Lower lobe of right lung (tissue), 2 donors: ENCODE results near the gene ABCD1. TPM values are rescaled to one million over a fixed set of nuclear protein-coding genes. Genes with fewer than 3 reads are reported as not detected.

ENCODE experiments used
- ATAC-seq, 2 donors: fragments of 200-7000 bp; cut with Tn5 transposase; one replicate each; pipeline ENCODE4 v1.9.1; 2020 to 2022; ENCODE audit warnings: mild to moderate bottlenecking in 2 of 2, moderate library complexity in 2 of 2
- DNase-seq: peaks from one replicate; pipeline ENCODE4 v3.0.0-alpha.2; 2020
- H3K27ac ChIP-seq: fragments of 200-600 bp; one replicate; pipeline ENCODE4 v1.8.0; 2022
- H3K27me3 ChIP-seq: fragments of 200-600 bp; one replicate; pipeline ENCODE4 v1.8.0; 2022; ENCODE audit warnings: low read depth
- H3K36me3 ChIP-seq: fragments of 200-600 bp; one replicate; pipeline ENCODE4 v1.8.0; 2022; ENCODE audit warnings: mild to moderate bottlenecking
- H3K4me1 ChIP-seq: fragments of 200-600 bp; one replicate; pipeline ENCODE4 v1.8.0; 2022
- H3K4me3 ChIP-seq: fragments of 200-600 bp; one replicate; pipeline ENCODE4 v1.8.0; 2022; ENCODE audit warnings: mild to moderate bottlenecking
- H3K9me3 ChIP-seq: fragments of 200-600 bp; one replicate; pipeline ENCODE4 v1.8.0; 2022
- CTCF ChIP-seq: fragments of 200-600 bp; IDR thresholded peaks from one replicate; pipeline ENCODE4 v1.8.0; 2022; ENCODE audit warnings: antibody characterized with exemption, mild to moderate bottlenecking
- intact Hi-C: fragments of 100-400 bp; cut with DNase I; formaldehyde crosslinking; loops from one replicate; pipeline ENCODE4 v1.11.0; 2022
- total RNA-seq: library from RNA; stranded (reverse); fragmentation: NEBNext Ultra II Directional; extraction: Animal tissue kit (Norgen Biotek cat#: 25700); gene quantifications from one replicate; pipeline ENCODE4 v1.2.1, GENCODE V29; 2021
- donor health status: DM: no; HTN: yes; CAD: no; lungs with severe emphysema.

ABCD1 gene
- total RNA-seq, 1 donor from 2014 or later, result 14.5 TPM

GRCh38 chrX:153719238-153719637 lies 5.4 kb upstream of the ABCD1 start:
- Histone ChIP-seq H3K27ac (no peak overlapping the region), H3K27me3 (no peaks in the 10 kb centered on the region), H3K4me1 (peaks cover 12% of the 10 kb centered on the region), H3K36me3 (peaks cover 53% of the 10 kb centered on the region), H3K4me3 (no peak overlapping the region), H3K9me3 (no peaks in the 10 kb centered on the region)
- no peak for TF ChIP-seq CTCF
- intact Hi-C loops, result no loop called here
- DNase-seq, result no peak
- ATAC-seq, result peak; percentile 29 to 37

- H3K9me3 ChIP-seq, result no peaks in the 10 kb centered on the region
- peaks cover 49% of the 10 kb centered on the region for H3K36me3 ChIP-seq
- H3K27me3 ChIP-seq, result no peaks in the 10 kb centered on the region
- H3K4me3 ChIP-seq, result no peak overlapping the region
- ATAC-seq, result no peak
- peaks cover 12% of the 10 kb centered on the region for H3K4me1 ChIP-seq
- H3K27ac ChIP-seq, result no peak overlapping the region
- no peak for TF ChIP-seq CTCF
- no peak for DNase-seq
- intact Hi-C loops, result no loop called here
Observed at GRCh38 chrX:153719701-153720100, 5.0 kb upstream of the ABCD1 start.

GRCh38 chrX:153722704-153723350 lies 1.8 kb upstream of the ABCD1 start:
- Histone ChIP-seq H3K27me3 (no peaks in the 10 kb centered on the region), H3K27ac (peak overlapping the region; percentile 88), H3K4me3 (peak overlapping the region; percentile 72), H3K36me3 (peaks cover 31% of the 10 kb centered on the region), H3K9me3 (no peaks in the 10 kb centered on the region), H3K4me1 (peaks cover 42% of the 10 kb centered on the region)
- intact Hi-C loops, result no loop called here
- no peak for ATAC-seq
- TF ChIP-seq CTCF, result no peak
- DNase-seq, result peak; percentile 58

GRCh38 chrX:153723351-153724251 lies 1.1 kb upstream of the ABCD1 start:
- Histone ChIP-seq H3K27ac (peak overlapping the region; percentile 88), H3K36me3 (peaks cover 23% of the 10 kb centered on the region), H3K9me3 (no peaks in the 10 kb centered on the region), H3K4me1 (peaks cover 48% of the 10 kb centered on the region), H3K27me3 (no peaks in the 10 kb centered on the region), H3K4me3 (peak overlapping the region; percentile 72)
- TF ChIP-seq CTCF, result peak; percentile 25
- intact Hi-C loops, result no loop called here
- DNase-seq (peak; percentile 65), ATAC-seq (peak; percentile 2 to 22)

- TF ChIP-seq CTCF, result no peak
- ATAC-seq, result no peak
- no peaks in the 10 kb centered on the region for H3K9me3 ChIP-seq
- no peak for DNase-seq
- H3K4me1 ChIP-seq, result peaks cover 48% of the 10 kb centered on the region
- intact Hi-C loops, result no loop called here
- H3K27ac ChIP-seq, result peak overlapping the region; percentile 88
- peak overlapping the region; percentile 72 for H3K4me3 ChIP-seq
- peaks cover 7% of the 10 kb centered on the region for H3K36me3 ChIP-seq
- H3K27me3 ChIP-seq, result no peaks in the 10 kb centered on the region
Observed at GRCh38 chrX:153725039-153725831, 579 bp downstream of the ABCD1 start.
